Measurements from ENCODE around the gene MAP3K20.

Gene MAP3K20

DNA sequence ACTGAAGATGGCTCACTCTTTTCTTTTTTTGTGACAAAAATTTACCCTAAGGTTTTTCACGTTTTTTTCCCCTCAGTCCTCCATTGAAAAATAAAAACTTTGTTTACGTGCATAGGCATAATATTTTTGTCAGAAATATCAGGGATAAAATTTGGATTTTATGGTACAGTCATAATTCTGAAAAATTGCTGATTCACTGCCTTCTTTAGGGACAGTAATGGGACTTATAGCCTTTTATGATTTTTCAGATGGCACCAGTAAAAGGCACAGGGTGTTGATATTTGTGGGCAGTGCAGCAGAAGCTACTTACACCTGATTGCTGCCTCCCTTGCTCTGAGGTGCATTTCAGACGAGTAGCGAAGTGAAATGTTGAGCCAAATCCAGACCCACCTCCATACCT, 139.7 kb downstream of the MAP3K20 start:
- in situ Hi-C loops (cut with MboI; ENCODE audit: low pct_unique_long_range_greater_than_20kb, low sequenced_read_pairs, unreplicated experiment), result no loop called here
- TF ChIP-seq, protein P1, sequence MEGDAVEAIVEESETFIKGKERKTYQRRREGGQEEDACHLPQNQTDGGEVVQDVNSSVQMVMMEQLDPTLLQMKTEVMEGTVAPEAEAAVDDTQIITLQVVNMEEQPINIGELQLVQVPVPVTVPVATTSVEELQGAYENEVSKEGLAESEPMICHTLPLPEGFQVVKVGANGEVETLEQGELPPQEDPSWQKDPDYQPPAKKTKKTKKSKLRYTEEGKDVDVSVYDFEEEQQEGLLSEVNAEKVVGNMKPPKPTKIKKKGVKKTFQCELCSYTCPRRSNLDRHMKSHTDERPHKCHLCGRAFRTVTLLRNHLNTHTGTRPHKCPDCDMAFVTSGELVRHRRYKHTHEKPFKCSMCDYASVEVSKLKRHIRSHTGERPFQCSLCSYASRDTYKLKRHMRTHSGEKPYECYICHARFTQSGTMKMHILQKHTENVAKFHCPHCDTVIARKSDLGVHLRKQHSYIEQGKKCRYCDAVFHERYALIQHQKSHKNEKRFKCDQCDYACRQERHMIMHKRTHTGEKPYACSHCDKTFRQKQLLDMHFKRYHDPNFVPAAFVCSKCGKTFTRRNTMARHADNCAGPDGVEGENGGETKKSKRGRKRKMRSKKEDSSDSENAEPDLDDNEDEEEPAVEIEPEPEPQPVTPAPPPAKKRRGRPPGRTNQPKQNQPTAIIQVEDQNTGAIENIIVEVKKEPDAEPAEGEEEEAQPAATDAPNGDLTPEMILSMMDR (IDR thresholded peaks at IDR 0.05; ENCODE audit: extremely low read depth, insufficient read depth, missing control alignments), result no peak
- DNase-seq (ENCODE audit: low spot score), result no peak

DNA sequence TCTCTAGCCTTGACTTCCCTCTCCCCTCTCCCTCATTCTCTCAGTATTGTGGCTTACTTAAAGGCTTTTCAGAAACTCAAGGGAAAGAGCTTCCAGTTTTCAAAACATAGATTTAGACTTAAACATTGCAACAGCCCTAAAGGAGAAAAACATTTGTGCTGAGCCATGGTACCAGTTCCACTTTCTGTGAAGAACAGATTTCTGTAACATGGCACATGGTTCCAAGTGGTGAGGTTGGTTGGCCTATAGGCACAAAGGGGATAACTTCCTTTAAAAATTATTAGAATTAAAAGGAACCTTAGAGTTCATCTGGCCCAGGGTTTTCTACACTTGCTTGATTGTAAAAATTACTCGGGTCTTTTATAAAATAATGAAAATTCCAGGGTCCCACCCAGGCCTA, 140.4 kb downstream of the MAP3K20 start:
- in situ Hi-C loops (cut with MboI; ENCODE audit: low pct_unique_long_range_greater_than_20kb, low sequenced_read_pairs, unreplicated experiment), result no loop called here
- TF ChIP-seq, protein P1 (IDR thresholded peaks at IDR 0.05; ENCODE audit: extremely low read depth, insufficient read depth, missing control alignments), result no peak
- DNase-seq (ENCODE audit: low spot score), result no peak

DNA sequence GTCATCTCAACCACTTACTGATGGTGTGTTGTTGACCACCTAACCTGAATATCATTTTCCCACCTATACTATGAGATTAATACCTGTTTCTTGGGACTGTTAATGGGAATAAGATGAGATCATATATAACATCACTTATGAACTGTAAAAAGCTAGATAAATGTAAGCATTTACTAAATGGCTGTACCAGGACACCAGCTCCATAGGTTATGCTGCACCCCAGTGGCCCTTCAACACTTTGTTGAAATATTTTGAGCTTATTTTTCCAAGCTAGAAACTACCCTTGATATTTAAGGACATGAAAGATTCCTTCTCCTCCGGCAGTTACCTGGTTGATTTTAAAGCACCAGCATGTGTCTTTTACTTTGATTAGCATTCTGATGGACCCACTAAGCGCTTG, 141.0 kb downstream of the MAP3K20 start:
- DNase-seq (ENCODE audit: low spot score), result no peak
- in situ Hi-C loops (cut with MboI; ENCODE audit: low pct_unique_long_range_greater_than_20kb, low sequenced_read_pairs, unreplicated experiment), result no loop called here
- TF ChIP-seq, protein P1 (IDR thresholded peaks at IDR 0.05; ENCODE audit: extremely low read depth, insufficient read depth, missing control alignments), result no peak

DNA sequence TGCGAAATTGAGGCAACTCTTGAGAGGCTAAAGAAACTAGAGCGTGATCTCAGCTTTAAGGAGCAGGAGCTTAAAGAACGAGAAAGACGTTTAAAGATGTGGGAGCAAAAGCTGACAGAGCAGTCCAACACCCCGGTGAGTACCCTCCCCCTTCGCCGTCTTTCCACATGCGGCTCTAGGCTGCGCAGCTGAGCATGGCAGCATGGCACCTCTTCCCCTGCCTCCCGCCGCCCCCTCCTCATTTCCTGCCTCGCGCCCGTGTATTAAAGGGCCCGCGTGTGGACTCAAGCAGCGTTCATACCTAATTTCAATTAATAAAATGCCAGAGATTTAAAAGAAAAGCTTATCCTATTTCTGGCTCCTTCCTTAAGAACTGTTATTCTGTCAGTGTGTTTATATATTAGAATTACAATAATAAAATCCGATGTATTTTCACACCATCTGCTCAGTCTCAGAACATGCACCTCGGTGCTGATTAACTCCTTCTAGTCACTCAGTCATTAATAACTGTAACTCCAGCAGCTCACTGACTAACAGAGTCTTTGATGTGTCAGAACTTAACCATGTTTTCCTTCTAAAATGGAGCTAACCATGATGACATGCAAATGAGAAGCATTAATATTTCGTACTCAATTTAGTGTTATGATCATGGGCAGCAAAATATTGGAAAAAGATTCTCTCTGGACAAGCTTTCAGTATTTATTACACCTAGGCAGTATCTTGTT, 141.6 kb downstream of the MAP3K20 start:
- in situ Hi-C loops (cut with MboI; ENCODE audit: low pct_unique_long_range_greater_than_20kb, low sequenced_read_pairs, unreplicated experiment), result no loop called here
- DNase-seq (ENCODE audit: low spot score), result no peak
- TF ChIP-seq, protein P1 (IDR thresholded peaks at IDR 0.05; ENCODE audit: extremely low read depth, insufficient read depth, missing control alignments), result no peak

DNA sequence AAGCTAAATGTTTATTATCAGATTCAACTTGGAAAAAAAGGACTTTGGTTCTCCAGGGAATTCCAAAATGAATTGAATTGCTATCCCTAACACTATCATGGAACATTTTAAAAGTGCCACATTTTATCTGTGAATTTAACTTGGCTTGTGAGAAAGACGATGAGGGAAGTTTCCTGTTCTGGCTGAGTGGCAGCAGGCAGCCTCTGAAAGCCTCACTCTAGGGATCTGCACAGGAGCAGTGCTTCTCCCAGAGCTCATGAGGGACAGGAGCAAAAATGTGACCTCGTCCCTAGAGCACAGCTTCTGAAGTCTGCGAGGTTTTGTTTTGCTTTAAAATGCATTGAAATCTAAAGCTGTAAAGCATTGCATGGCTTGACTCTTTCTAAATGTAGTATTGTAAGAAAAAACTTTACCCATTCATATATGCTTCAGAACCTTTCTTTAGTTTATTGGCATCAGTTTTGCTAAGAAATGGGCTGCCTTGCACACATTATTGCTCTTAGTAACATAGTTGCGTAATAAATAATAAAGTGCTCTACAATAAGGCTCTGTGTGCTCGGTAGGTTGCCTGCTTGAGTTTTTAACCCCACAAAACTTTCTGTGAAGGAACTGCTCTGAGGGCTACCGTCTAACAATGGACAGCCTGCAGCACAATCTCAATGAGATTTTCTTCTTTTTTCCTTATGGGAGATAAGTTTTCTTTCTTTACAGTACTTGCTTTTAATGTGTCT, 142.8 kb downstream of the MAP3K20 start:
- TF ChIP-seq, protein P1 (IDR thresholded peaks at IDR 0.05; ENCODE audit: extremely low read depth, insufficient read depth, missing control alignments), result no peak
- DNase-seq (ENCODE audit: low spot score), result no peak
- in situ Hi-C loops (cut with MboI; ENCODE audit: low pct_unique_long_range_greater_than_20kb, low sequenced_read_pairs, unreplicated experiment), result no loop called here

DNA sequence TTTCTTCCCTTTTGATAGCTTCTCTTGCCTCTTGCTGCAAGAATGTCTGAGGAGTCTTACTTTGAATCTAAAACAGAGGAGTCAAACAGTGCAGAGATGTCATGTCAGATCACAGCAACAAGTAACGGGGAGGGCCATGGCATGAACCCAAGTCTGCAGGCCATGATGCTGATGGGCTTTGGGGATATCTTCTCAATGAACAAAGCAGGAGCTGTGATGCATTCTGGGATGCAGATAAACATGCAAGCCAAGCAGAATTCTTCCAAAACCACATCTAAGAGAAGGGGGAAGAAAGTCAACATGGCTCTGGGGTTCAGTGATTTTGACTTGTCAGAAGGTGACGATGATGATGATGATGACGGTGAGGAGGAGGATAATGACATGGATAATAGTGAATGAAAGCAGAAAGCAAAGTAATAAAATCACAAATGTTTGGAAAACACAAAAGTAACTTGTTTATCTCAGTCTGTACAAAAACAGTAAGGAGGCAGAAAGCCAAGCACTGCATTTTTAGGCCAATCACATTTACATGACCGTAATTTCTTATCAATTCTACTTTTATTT, 145.6 kb downstream of the MAP3K20 start:
- in situ Hi-C loops (cut with MboI; ENCODE audit: low pct_unique_long_range_greater_than_20kb, low sequenced_read_pairs, unreplicated experiment), result no loop called here
- TF ChIP-seq, protein P1 (IDR thresholded peaks at IDR 0.05; ENCODE audit: extremely low read depth, insufficient read depth, missing control alignments), result no peak
- DNase-seq (ENCODE audit: low spot score), result no peak
